SW 1271 (cell line): Measurements from ENCODE around the gene IFNGR1.
A peak's percentile ranks its signal among the peaks of the same experiment; 100 is the strongest.
"Not testable (repeated sequence)": the region's sequence is repeated elsewhere in the genome, so short reads cannot be mapped to it uniquely, and the experiment has no call there.

ENCODE experiments used
- DNase-seq, 2 experiments: peaks; one replicate each; lab custom pipeline; 2025; lab: John Stamatoyannopoulos, UW

The IFNGR1 gene

GRCh38 chr6:137236581-137237355 lies 17.6 kb upstream of the IFNGR1 start:
- no peak for DNase-seq

GRCh38 chr6:137235686-137236085 lies 16.5 kb upstream of the IFNGR1 start:
- no peak for DNase-seq

GRCh38 chr6:137233911-137234863 lies 15.0 kb upstream of the IFNGR1 start:
- no peak for DNase-seq

- DNase-seq, result no peak
These were observed 12.7 kb upstream of the IFNGR1 start for GRCh38 chr6:137231895-137232294.

GRCh38 chr6:137230956-137231555 lies 11.9 kb upstream of the IFNGR1 start:
- DNase-seq, result no peak

- DNase-seq, result no peak
These were observed 11.4 kb upstream of the IFNGR1 start for GRCh38 chr6:137230547-137230946.

- no peak for DNase-seq
These were observed 10.0 kb upstream of the IFNGR1 start for GRCh38 chr6:137229075-137229759.

GRCh38 chr6:137227871-137228302 lies 8.7 kb upstream of the IFNGR1 start:
- DNase-seq, result no peak

- DNase-seq, result no peak
These were observed 7.5 kb upstream of the IFNGR1 start for GRCh38 chr6:137226697-137227096.

GRCh38 chr6:137224799-137225198 lies 5.6 kb upstream of the IFNGR1 start:
- no peak for DNase-seq

- DNase-seq, result no peak
These were observed 4.4 kb upstream of the IFNGR1 start for GRCh38 chr6:137223370-137224131.

GRCh38 chr6:137222381-137222780 lies 3.2 kb upstream of the IFNGR1 start:
- no peak for DNase-seq

GRCh38 chr6:137219664-137220252 lies 573 bp upstream of the IFNGR1 start:
- DNase-seq, result no peak

GRCh38 chr6:137218473-137218916 lies 690 bp downstream of the IFNGR1 start:
- peak; percentile 4 to 45 for DNase-seq

GRCh38 chr6:137217801-137218472 lies 1.2 kb downstream of the IFNGR1 start:
- DNase-seq, result no peak

GRCh38 chr6:137216875-137217553 lies 2.2 kb downstream of the IFNGR1 start:
- DNase-seq, result no peak

GRCh38 chr6:137216106-137216505 lies 3.1 kb downstream of the IFNGR1 start:
- DNase-seq, result no peak

GRCh38 chr6:137215630-137216029 lies 3.6 kb downstream of the IFNGR1 start:
- not testable (repeated sequence) for DNase-seq

- no peak for DNase-seq
These were observed 4.3 kb downstream of the IFNGR1 start for GRCh38 chr6:137214931-137215330.
